ENCODE results near the gene KCNK15.

The KCNK15 gene

DNA sequence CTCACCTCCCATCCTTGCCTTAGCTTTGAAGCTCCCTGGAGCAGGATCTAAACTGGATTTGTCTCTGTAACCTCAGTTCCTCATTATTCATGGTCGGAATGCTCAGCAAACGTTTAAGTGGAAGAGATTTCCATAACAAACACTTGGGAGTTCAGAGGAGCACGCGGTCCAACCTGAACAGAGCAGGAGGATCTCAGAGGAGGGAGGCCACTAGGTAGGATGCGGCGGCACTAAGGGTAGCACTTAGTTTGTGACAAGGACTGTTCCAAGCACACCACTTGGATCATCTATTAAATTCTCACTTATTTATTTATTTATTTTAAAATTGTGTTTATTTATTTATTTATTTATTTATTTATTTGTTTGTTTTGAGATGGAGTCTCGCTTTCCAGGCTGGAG is 43.8 kb upstream of the KCNK15 start:
- Histone ChIP-seq H3K9me3 (no peaks in the 10 kb centered on the region), H3K36me3 (no peaks in the 10 kb centered on the region), H3K27ac (peak overlapping the region; percentile 94), H3K4me1 (peaks cover 11 to 93% (median 53%) of the 10 kb centered on the region in 4 donors), H3K4me3 (no peak overlapping the region), H3K27me3 (no peaks in the 10 kb centered on the region)
- TF ChIP-seq, protein P1, sequence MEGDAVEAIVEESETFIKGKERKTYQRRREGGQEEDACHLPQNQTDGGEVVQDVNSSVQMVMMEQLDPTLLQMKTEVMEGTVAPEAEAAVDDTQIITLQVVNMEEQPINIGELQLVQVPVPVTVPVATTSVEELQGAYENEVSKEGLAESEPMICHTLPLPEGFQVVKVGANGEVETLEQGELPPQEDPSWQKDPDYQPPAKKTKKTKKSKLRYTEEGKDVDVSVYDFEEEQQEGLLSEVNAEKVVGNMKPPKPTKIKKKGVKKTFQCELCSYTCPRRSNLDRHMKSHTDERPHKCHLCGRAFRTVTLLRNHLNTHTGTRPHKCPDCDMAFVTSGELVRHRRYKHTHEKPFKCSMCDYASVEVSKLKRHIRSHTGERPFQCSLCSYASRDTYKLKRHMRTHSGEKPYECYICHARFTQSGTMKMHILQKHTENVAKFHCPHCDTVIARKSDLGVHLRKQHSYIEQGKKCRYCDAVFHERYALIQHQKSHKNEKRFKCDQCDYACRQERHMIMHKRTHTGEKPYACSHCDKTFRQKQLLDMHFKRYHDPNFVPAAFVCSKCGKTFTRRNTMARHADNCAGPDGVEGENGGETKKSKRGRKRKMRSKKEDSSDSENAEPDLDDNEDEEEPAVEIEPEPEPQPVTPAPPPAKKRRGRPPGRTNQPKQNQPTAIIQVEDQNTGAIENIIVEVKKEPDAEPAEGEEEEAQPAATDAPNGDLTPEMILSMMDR (IDR thresholded peaks at IDR 0.05), result no peak
- intact Hi-C loops (cut with DNase I; ENCODE audit: low total_unique reads), result no loop called here
- DNase-seq, result peak in 1 of 2 donors; percentile 37

DNA sequence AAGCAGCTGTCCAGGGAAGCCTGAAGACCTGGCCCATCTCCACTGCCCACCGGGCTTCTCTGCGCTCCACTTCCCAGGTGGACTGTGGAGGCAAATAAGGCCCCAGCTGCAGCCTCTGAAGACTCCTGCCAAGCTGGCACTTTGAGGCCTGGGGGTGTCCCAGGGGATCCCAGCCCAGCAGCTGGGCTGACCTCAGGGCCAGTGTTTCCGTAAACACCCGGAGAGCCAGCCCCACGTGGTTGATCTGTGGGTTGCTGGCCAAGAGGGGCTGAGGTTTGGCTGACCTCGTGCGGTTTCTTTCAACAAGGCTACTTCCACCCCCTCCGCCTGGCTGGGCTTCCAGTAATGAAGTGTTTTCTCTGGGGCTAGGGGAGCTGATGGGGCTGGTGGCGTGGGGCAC is 42.9 kb upstream of the KCNK15 start:
- DNase-seq, result peak; percentile 96 to 98
- H3K27ac ChIP-seq, result peak overlapping the region; percentile 94
- H3K27me3 ChIP-seq, result no peaks in the 10 kb centered on the region
- H3K36me3 ChIP-seq, result no peaks in the 10 kb centered on the region
- no peaks in the 10 kb centered on the region for H3K9me3 ChIP-seq
- TF ChIP-seq, protein P1 (IDR thresholded peaks at IDR 0.05), result no peak
- no peak overlapping the region for H3K4me3 ChIP-seq
- intact Hi-C loops (cut with DNase I; ENCODE audit: low total_unique reads), result no loop called here
- H3K4me1 ChIP-seq, result peaks cover 11 to 98% (median 54%) of the 10 kb centered on the region in 4 donors

DNA sequence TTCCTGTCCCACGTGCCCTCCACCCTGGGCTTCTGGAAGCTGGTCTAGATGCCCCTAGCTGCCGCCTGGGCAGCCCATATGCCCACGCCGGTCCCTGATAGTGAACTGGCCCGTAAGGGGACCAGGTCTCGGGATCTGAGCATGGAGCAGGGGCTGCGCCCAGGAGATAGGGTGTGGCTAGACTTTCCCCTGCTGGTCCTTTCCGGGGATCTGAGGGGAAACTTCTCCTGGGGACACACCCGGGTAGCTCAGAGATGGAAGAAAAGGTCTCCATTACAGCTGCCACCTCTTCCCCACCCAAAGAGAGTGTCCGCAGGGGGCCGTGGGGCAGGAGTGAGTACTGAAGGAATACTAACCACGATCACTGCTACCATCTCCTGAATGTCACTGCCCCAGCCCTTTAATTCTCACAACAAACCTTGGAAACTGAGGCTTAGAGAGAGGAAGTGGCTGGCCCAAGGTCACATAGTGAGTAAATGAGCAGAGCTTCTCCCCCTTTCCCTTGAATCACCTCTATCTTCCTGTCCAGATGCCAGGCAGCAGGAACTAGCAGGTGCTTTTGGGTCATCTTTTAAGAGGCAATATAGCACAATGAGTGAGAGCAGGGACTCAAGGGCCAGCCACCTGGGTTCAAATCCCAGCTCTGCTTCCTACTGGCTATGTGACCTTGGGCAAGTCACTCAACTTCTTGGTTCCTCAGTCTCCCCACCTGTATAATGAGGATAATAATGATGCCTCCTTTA is 42.3 kb upstream of the KCNK15 start:
- Histone ChIP-seq H3K27ac (peak overlapping the region; percentile 94), H3K4me1 (peaks cover 11 to 98% (median 53%) of the 10 kb centered on the region in 4 donors), H3K27me3 (no peaks in the 10 kb centered on the region), H3K4me3 (no peak overlapping the region), H3K36me3 (no peaks in the 10 kb centered on the region), H3K9me3 (no peaks in the 10 kb centered on the region)
- TF ChIP-seq, protein P1 (IDR thresholded peaks at IDR 0.05), result no peak
- intact Hi-C loops (cut with DNase I; ENCODE audit: low total_unique reads), result no loop called here
- DNase-seq, result peak; percentile 47 to 55

DNA sequence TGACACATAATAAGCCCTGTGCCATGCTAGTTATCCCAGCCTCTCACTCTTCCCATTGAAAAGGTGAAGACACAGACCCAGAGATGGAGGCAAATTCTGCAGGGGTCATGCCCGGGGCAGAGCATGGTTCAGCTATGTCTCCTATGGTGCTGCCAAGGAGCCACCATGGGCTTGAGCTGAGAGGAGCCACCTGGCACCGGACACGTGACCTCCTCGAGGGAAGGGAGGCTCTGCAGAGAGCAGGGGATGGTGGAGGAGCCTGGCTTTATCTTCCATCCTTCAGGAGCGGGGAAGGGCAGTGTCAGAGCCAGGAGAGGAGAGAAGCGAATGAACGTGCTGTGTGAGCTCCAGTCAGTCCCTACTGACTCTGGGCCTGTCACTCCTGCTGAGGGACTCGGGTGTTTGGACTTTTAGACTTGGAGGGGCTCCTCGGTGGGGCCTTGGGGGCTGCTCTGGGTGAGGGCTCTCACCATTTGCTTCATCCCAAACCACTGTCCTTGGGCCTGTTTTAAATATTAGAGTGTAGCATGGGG is 41.6 kb upstream of the KCNK15 start:
- H3K27ac ChIP-seq, result peak overlapping the region; percentile 94
- intact Hi-C loops (cut with DNase I; ENCODE audit: low total_unique reads), result no loop called here
- DNase-seq, result peak in 1 of 2 donors; percentile 70

DNA sequence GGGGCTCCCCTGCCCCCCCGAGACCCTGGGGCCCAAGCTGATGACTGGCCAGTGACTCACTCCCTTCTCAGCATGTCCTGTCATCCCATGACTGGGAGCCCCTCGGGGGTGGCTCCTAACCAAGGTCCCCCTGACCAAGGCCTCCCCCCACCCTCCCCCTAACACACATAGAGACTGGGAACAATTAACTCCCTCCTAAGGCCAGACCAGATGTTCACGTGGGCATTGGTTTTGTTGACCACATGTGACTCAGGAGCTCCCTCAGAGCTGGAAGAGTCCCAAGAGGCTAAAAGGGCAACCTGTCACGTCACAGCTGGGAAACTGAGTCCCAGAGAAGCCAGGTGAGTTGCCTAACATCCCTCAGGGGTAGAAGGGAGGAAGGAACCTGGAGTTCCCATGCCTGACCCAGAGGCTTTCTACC is 41.1 kb upstream of the KCNK15 start:
- intact Hi-C loops (cut with DNase I; ENCODE audit: low total_unique reads), result no loop called here
- TF ChIP-seq, protein P1 (IDR thresholded peaks at IDR 0.05), result no peak
- Histone ChIP-seq H3K4me1 (peaks cover 11 to 90% (median 53%) of the 10 kb centered on the region in 4 donors), H3K27ac (peak overlapping the region; percentile 94), H3K36me3 (no peaks in the 10 kb centered on the region), H3K4me3 (no peak overlapping the region), H3K9me3 (no peaks in the 10 kb centered on the region), H3K27me3 (no peaks in the 10 kb centered on the region)
- peak in 1 of 2 donors; percentile 50 for DNase-seq

More for the DNA sequence above, 41.6 kb upstream of the KCNK15 start:
- Histone ChIP-seq H3K36me3 (no peaks in the 10 kb centered on the region), H3K4me1 (peaks cover 11 to 93% (median 53%) of the 10 kb centered on the region in 4 donors), H3K4me3 (no peak overlapping the region), H3K9me3 (no peaks in the 10 kb centered on the region), H3K27me3 (no peaks in the 10 kb centered on the region)
- TF ChIP-seq, protein P1 (IDR thresholded peaks at IDR 0.05), result no peak

Data from tibial artery (tissue), 4 donors.